Body of pancreas (tissue), 4 donors: ENCODE results near the gene SLC29A2. TPM values are rescaled to one million over a fixed set of nuclear protein-coding genes. Genes with fewer than 3 reads are reported as not detected.

Experiments
- ATAC-seq: fragments of 150-250 bp; one replicate; pipeline ENCODE4 v1.9.1; 2016
- DNase-seq, 4 donors: peaks; one replicate each; pipeline ENCODE4 v3.0.0-alpha.2; 2019
- H3K27ac ChIP-seq, 4 donors: fragments of 200-600 bp; sonication (generic); 1 replicate in 3 of 4; 2 replicates in 1 of 4; pipeline versions ENCODE4 v1.5.1 to v1.6.1; 2016 to 2019; ENCODE audit warnings: mild to moderate bottlenecking in 1 of 4, mixed read lengths in 1 of 4, moderate library complexity in 1 of 4
- H3K27me3 ChIP-seq, 2 donors: fragments of 200-600 bp; sonication (generic); one replicate each; pipeline ENCODE4 v1.6.0; 2016; ENCODE audit warnings: mild to moderate bottlenecking in 1 of 2
- H3K36me3 ChIP-seq, 2 donors: fragments of 200-600 bp; sonication (generic); replicated peaks in 1 of 2; 2 replicates each; pipeline ENCODE4 v1.5.1; 2016; ENCODE audit warnings: low read depth in 2 of 2; ENCODE audit not compliant: insufficient read depth in 1 of 2
- H3K4me1 ChIP-seq: fragments of 200-600 bp; sonication (generic); one replicate; pipeline ENCODE4 v1.6.0; 2016
- H3K4me3 ChIP-seq, 2 donors: fragments of 200-600 bp; sonication (generic); 1 replicate in 1 of 2; 2 replicates in 1 of 2; pipeline ENCODE4 v1.5.1; 2016 to 2019
- H3K9me3 ChIP-seq, 3 donors: fragments of 200-600 bp; sonication (generic); 1 replicate in 2 of 3; 2 replicates in 1 of 3; pipeline ENCODE4 v1.5.1; 2016
- CTCF ChIP-seq, 7 experiments: fragments of 450-650 bp in 4 of 7; fragments of 200-600 bp in 3 of 7; sonication (generic) in 3 of 7; IDR thresholded peaks; one replicate each; pipeline ENCODE4 v1.5.1; 2016 to 2019; ENCODE audit warnings: antibody characterized with exemption in 7 of 7
- POLR2A ChIP-seq, 3 donors: fragments of 450-650 bp; IDR thresholded peaks; one replicate each; pipeline ENCODE4 v1.6.1; 2016; ENCODE audit warnings: antibody characterized with exemption in 3 of 3, mild to moderate bottlenecking in 2 of 3
- WGBS, 2 donors: methylation state at CpG; one replicate each; pipeline ENCODE4 v1.1.5; 2017; 5-methylcytosine and 5-hydroxymethylcytosine counted together
- intact Hi-C: fragments of 100-400 bp; cut with DNase I; formaldehyde crosslinking; loops from one replicate; pipeline ENCODE4 v1.15.1; 2023
- total RNA-seq, 2 donors: library from RNA; depleted of rRNA; stranded (reverse); fragments of >200 nt; gene quantifications; one replicate each; pipeline ENCODE4 v1.1.0, GENCODE V29; 2016

The SLC29A2 gene
- total RNA-seq, 2 donors from 2014 or later = 5.4 to 14.2 TPM

DNA sequence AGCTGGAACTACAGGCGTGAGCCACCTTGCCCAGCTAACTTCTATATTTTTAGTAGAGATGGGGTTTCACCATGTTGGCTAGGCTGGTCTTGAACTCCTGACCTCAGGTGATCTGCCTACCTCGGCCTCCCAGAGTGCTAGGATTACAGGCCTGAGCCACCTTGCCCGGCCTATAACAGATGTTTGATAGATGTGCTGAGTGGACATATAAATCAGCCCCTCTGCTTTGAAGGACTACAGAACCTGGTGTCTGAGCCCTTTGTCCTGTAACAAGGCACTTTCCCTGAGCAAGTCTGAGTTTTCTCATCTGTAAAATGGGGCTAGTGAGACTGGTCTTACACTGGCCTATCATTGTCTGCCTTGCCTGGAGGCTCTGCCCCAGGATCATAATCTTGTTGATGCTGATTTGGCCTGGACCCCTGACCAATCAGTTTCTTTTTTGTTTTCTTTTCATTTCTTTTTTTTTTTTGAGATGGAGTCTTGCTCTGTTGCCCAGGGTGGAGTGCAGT, 42.3 kb downstream of the SLC29A2 start:
- Histone ChIP-seq H3K9me3 (no peaks in the 10 kb centered on the region), H3K4me3 (no peak overlapping the region), H3K4me1 (peaks cover 11% of the 10 kb centered on the region), H3K27ac (no peak overlapping the region), H3K27me3 (no peaks in the 10 kb centered on the region), H3K36me3 (no peaks in the 10 kb centered on the region)
- intact Hi-C loops = no loop called here
- DNase-seq (no peak), ATAC-seq (no peak)
- WGBS, 2 donors = 76 to 79% methylated on average over 3 of the region's 3 CpGs
- TF ChIP-seq POLR2A (IDR thresholded peaks at IDR 0.05) (no peak), CTCF (IDR thresholded peaks at IDR 0.05) (no peak)

GRCh38 chr11:66328302-66329144, 43.0 kb downstream of the SLC29A2 start:
- H3K27ac ChIP-seq = peak overlapping the region in 2 of 4 donors; percentile 23 to 25
- WGBS, 2 donors = 11 to 13% methylated on average over 12 to 19 of the region's 19 CpGs

GRCh38 chr11:66328031-66328301, 43.6 kb downstream of the SLC29A2 start:
- H3K36me3 ChIP-seq = no peaks in the 10 kb centered on the region
- intact Hi-C loops = no loop called here
- WGBS, 2 donors = 0 to 69% methylated on average over 1 to 3 of the region's 3 CpGs
- ATAC-seq = no peak
- no peaks in the 10 kb centered on the region for H3K27me3 ChIP-seq
- no peak overlapping the region for H3K4me3 ChIP-seq
- no peak for DNase-seq
- H3K27ac ChIP-seq = no peak overlapping the region
- peaks cover 11% of the 10 kb centered on the region for H3K4me1 ChIP-seq
- H3K9me3 ChIP-seq = no peaks in the 10 kb centered on the region
- TF ChIP-seq CTCF (IDR thresholded peaks at IDR 0.05) (no peak), POLR2A (IDR thresholded peaks at IDR 0.05) (no peak)

More at GRCh38 chr11:66328302-66329144, 43.0 kb downstream of the SLC29A2 start:
- no peaks in the 10 kb centered on the region for H3K27me3 ChIP-seq
- no peak overlapping the region for H3K4me3 ChIP-seq
- intact Hi-C loops = no loop called here
- H3K9me3 ChIP-seq = no peaks in the 10 kb centered on the region
- H3K4me1 ChIP-seq = peaks cover 11% of the 10 kb centered on the region
- DNase-seq (peak; percentile 74 to 78 (median 76)), ATAC-seq (peak; percentile 91)
- H3K36me3 ChIP-seq = no peaks in the 10 kb centered on the region
- TF ChIP-seq CTCF (IDR thresholded peaks at IDR 0.05) = peak; percentile 86 to 94 (median 88)
- no peak for TF ChIP-seq POLR2A (IDR thresholded peaks at IDR 0.05)

- Histone ChIP-seq H3K4me1 (peaks cover 11% of the 10 kb centered on the region), H3K36me3 (no peaks in the 10 kb centered on the region), H3K27ac (peak overlapping the region in 2 of 4 donors; percentile 2 to 9), H3K4me3 (no peak overlapping the region), H3K9me3 (no peaks in the 10 kb centered on the region), H3K27me3 (no peaks in the 10 kb centered on the region)
- ATAC-seq (no peak), DNase-seq (no peak)
- WGBS, 2 donors = 68 to 84% methylated on average over 8 of the region's 10 CpGs
- TF ChIP-seq CTCF (IDR thresholded peaks at IDR 0.05) (no peak), POLR2A (IDR thresholded peaks at IDR 0.05) (no peak)
- intact Hi-C loops = no loop called here
Measured at GRCh38 chr11:66327171-66328030, 44.2 kb downstream of the SLC29A2 start.
